ENCODE measurements around the gene OTX2. TPM values are rescaled to one million over a fixed set of nuclear protein-coding genes. Genes with fewer than 3 reads are reported as not detected.

OTX2 gene
- total RNA-seq, 2 experiments from 2014 or later: not detected

- no peaks in the 10 kb centered on the region for H3K9me2 ChIP-seq (ENCODE audit: insufficient read depth, low read length)
- no peaks in the 10 kb centered on the region for H3K4me1 ChIP-seq (ENCODE audit: insufficient read depth, low read length, poor library complexity, severe bottlenecking)
- no TSS peak for BruUV-seq (replicated peaks)
- no peak overlapping the region for H3K4me2 ChIP-seq (ENCODE audit: low read length)
- no peaks in the 10 kb centered on the region for H3K36me3 ChIP-seq (ENCODE audit: insufficient read depth, low read length)
- CTCF ChIA-PET (ENCODE audit: unreplicated experiment): no interaction called here
- no peak overlapping the region for H2AFZ ChIP-seq (ENCODE audit: low read length)
- POLR2A ChIA-PET: interaction anchor here (0.5 kb wide), 1 partner anchor 535 kb away, joined by 4 read pairs; no protein-coding TSS in a partner anchor
- intact Hi-C loops (cut with micrococcal nuclease; ENCODE audit: unreplicated experiment): no loop called here
- no peak for DNase-seq (ENCODE audit: low spot score)
- no peaks in the 10 kb centered on the region for H3K79me2 ChIP-seq (ENCODE audit: insufficient read depth, low read depth, low read length)
- H3K27ac ChIP-seq (ENCODE audit: low read depth, low read length, poor library complexity, severe bottlenecking): no peak overlapping the region
- H3K9me3 ChIP-seq (ENCODE audit: low read length): no peaks in the 10 kb centered on the region
- H4K20me1 ChIP-seq (ENCODE audit: insufficient read depth, low read length): no peaks in the 10 kb centered on the region
- H3K4me3 ChIP-seq (ENCODE audit: low read depth, low read length, poor library complexity, severe bottlenecking): no peak overlapping the region
- no peak for TF ChIP-seq EZH2phosphoT487 (IDR thresholded peaks at IDR 0.05; ENCODE audit: borderline replicate concordance, low read depth, low read length)
- no peak for TF ChIP-seq CTCF (conservative IDR thresholded peaks at IDR 0.05; ENCODE audit: low read length)
Observed at GRCh38 chr14:56799343-56799645, 11.0 kb downstream of the OTX2 start.

- no peak for TF ChIP-seq CTCF (conservative IDR thresholded peaks at IDR 0.05; ENCODE audit: low read length)
- no peak for TF ChIP-seq EZH2phosphoT487 (IDR thresholded peaks at IDR 0.05; ENCODE audit: borderline replicate concordance, low read depth, low read length)
- H3K9me3 ChIP-seq (ENCODE audit: low read length): no peaks in the 10 kb centered on the region
- H3K4me3 ChIP-seq (ENCODE audit: low read depth, low read length, poor library complexity, severe bottlenecking): no peak overlapping the region
- H3K36me3 ChIP-seq (ENCODE audit: insufficient read depth, low read length): no peaks in the 10 kb centered on the region
- intact Hi-C loops (cut with micrococcal nuclease; ENCODE audit: unreplicated experiment): no loop called here
- H3K9me2 ChIP-seq (ENCODE audit: insufficient read depth, low read length): no peaks in the 10 kb centered on the region
- no peak overlapping the region for H3K27ac ChIP-seq (ENCODE audit: low read depth, low read length, poor library complexity, severe bottlenecking)
- H3K79me2 ChIP-seq (ENCODE audit: insufficient read depth, low read depth, low read length): no peaks in the 10 kb centered on the region
- DNase-seq (ENCODE audit: low spot score): no peak
- CTCF ChIA-PET (ENCODE audit: unreplicated experiment): no interaction called here
- POLR2A ChIA-PET: no interaction called here
- H3K4me1 ChIP-seq (ENCODE audit: insufficient read depth, low read length, poor library complexity, severe bottlenecking): no peaks in the 10 kb centered on the region
- H4K20me1 ChIP-seq (ENCODE audit: insufficient read depth, low read length): no peaks in the 10 kb centered on the region
- H2AFZ ChIP-seq (ENCODE audit: low read length): no peak overlapping the region
- H3K4me2 ChIP-seq (ENCODE audit: low read length): no peak overlapping the region
- BruUV-seq (replicated peaks): no TSS peak
Observed at GRCh38 chr14:56798447-56799342, 11.6 kb downstream of the OTX2 start.
